ENCODE measurements around the gene ZP3. TPM values are rescaled to one million over a fixed set of nuclear protein-coding genes. Genes with fewer than 3 reads are reported as not detected.
"Not testable (repeated sequence)": the region's sequence is repeated elsewhere in the genome, so short reads cannot be mapped to it uniquely, and the experiment has no call there.

ZP3 gene
- total RNA-seq, 1 experiment from 2014 or later = 12.1 TPM

- no peak for DNase-seq (ENCODE audit: low spot score)
Measured at GRCh38 chr7:76403780-76404494, 20.8 kb upstream of the ZP3 start.

- DNase-seq (ENCODE audit: low spot score) = no peak
Measured at GRCh38 chr7:76405738-76406137, 19.0 kb upstream of the ZP3 start.

GRCh38 chr7:76407718-76408117 lies 17.0 kb upstream of the ZP3 start:
- DNase-seq (ENCODE audit: low spot score) = no peak

- DNase-seq (ENCODE audit: low spot score) = no peak
Measured at GRCh38 chr7:76408121-76408560, 16.6 kb upstream of the ZP3 start.

GRCh38 chr7:76409537-76409936 lies 15.2 kb upstream of the ZP3 start, which contains the start of gene SSC4D:
TSS of gene SSC4D (minus strand) at chr7:76409697. CDS start at chr7:76404439, 5,258 bp downstream.
- no peak for DNase-seq (ENCODE audit: low spot score)

- DNase-seq (ENCODE audit: low spot score) = no peak
Measured at GRCh38 chr7:76411626-76412025, 13.1 kb upstream of the ZP3 start.

- DNase-seq (ENCODE audit: low spot score) = no peak
Measured at GRCh38 chr7:76412249-76412648, 12.5 kb upstream of the ZP3 start.

GRCh38 chr7:76417654-76418310 lies 7.0 kb upstream of the ZP3 start:
- not testable (repeated sequence) for DNase-seq (ENCODE audit: low spot score)

GRCh38 chr7:76421097-76421496 lies 3.7 kb upstream of the ZP3 start:
- peak; percentile 100 for DNase-seq (ENCODE audit: low spot score)

- peak; percentile 60 for DNase-seq (ENCODE audit: low spot score)
Measured at GRCh38 chr7:76423666-76424412, 911 bp upstream of the ZP3 start.

- no peak for DNase-seq (ENCODE audit: low spot score)
Measured at GRCh38 chr7:76425156-76425555, 406 bp downstream of the ZP3 start.

GRCh38 chr7:76425558-76425957 lies 808 bp downstream of the ZP3 start:
- DNase-seq (ENCODE audit: low spot score) = not testable (repeated sequence)

GRCh38 chr7:76426246-76426645 lies 1.5 kb downstream of the ZP3 start:
- no peak for DNase-seq (ENCODE audit: low spot score)

- DNase-seq (ENCODE audit: low spot score) = no peak
Measured at GRCh38 chr7:76427635-76428034, 2.9 kb downstream of the ZP3 start.

GRCh38 chr7:76428149-76428823 lies 3.5 kb downstream of the ZP3 start:
- no peak for DNase-seq (ENCODE audit: low spot score)

GRCh38 chr7:76428868-76429805 lies 4.4 kb downstream of the ZP3 start:
- peak; percentile 83 for DNase-seq (ENCODE audit: low spot score)

GRCh38 chr7:76430211-76430610 lies 5.5 kb downstream of the ZP3 start:
- no peak for DNase-seq (ENCODE audit: low spot score)

GRCh38 chr7:76430836-76431235 lies 6.1 kb downstream of the ZP3 start:
- no peak for DNase-seq (ENCODE audit: low spot score)

- peak; percentile 96 for DNase-seq (ENCODE audit: low spot score)
Measured at GRCh38 chr7:76437873-76438272, 13.1 kb downstream of the ZP3 start.

- not testable (repeated sequence) for DNase-seq (ENCODE audit: low spot score)
Measured at GRCh38 chr7:76439120-76439888, 14.6 kb downstream of the ZP3 start.
